GM12864 (cell line): ENCODE measurements around the gene TOX2.

Experiments used
- DNase-seq: peaks from one replicate; pipeline ENCODE4 v3.0.0-alpha.2; 2011; ENCODE audit warnings: low read depth
- H3K4me3 ChIP-seq: 2 replicates; pipeline ENCODE4 v1.5.1; 2011; ENCODE audit warnings: mild to moderate bottlenecking, low read depth, low read length, control low read depth
- TF ChIP-seq, protein P1 (sequence below): IDR thresholded peaks from 2 replicates; pipeline ENCODE4 v1.5.1; 2011; ENCODE audit warnings: low read depth, mild to moderate bottlenecking, moderate library complexity, low read length, control low read depth, inconsistent platforms; ENCODE audit errors: missing control alignments

TOX2 gene

DNA sequence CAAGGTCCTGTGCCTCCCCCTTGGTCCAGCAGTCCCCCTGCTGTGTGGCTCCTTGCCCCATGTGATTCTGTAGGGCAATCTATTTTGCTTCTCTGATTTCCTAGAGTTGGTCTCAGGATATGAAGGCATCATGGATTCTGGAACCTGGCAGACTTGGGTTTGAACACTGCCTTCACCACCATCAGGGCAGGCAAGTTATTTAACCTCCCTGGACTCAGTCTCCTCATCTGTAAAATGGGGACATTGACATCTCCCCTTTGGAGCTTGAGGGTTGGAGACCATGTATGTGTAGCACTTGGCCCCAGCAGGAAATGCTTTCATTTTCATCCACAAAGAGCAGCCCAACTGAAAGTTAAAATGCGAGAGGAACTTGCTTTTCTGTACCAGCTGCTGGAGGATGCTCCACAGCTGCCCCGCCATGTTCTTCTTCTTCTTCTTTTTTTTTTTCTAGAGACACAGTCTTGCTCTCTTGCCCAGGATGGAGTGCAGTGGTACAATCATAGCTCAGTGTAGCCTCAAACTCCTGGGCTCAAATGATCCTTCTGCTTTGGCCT lies 6.7 kb downstream of the TOX2 start:
- DNase-seq: peak; percentile 30
- TF ChIP-seq, protein P1, sequence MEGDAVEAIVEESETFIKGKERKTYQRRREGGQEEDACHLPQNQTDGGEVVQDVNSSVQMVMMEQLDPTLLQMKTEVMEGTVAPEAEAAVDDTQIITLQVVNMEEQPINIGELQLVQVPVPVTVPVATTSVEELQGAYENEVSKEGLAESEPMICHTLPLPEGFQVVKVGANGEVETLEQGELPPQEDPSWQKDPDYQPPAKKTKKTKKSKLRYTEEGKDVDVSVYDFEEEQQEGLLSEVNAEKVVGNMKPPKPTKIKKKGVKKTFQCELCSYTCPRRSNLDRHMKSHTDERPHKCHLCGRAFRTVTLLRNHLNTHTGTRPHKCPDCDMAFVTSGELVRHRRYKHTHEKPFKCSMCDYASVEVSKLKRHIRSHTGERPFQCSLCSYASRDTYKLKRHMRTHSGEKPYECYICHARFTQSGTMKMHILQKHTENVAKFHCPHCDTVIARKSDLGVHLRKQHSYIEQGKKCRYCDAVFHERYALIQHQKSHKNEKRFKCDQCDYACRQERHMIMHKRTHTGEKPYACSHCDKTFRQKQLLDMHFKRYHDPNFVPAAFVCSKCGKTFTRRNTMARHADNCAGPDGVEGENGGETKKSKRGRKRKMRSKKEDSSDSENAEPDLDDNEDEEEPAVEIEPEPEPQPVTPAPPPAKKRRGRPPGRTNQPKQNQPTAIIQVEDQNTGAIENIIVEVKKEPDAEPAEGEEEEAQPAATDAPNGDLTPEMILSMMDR: no peak
- H3K4me3 ChIP-seq: no peak overlapping the region

GRCh38 chr20:43922614-43923013 lies 8.0 kb downstream of the TOX2 start:
- TF ChIP-seq, protein P1: no peak
- DNase-seq: no peak
- H3K4me3 ChIP-seq: no peak overlapping the region

- TF ChIP-seq, protein P1: no peak
- no peak for DNase-seq
- H3K4me3 ChIP-seq: no peak overlapping the region
Observed at GRCh38 chr20:43923322-43923721, 8.7 kb downstream of the TOX2 start.

GRCh38 chr20:43923917-43924316 lies 9.3 kb downstream of the TOX2 start:
- TF ChIP-seq, protein P1: no peak
- H3K4me3 ChIP-seq: no peak overlapping the region
- no peak for DNase-seq

- no peak overlapping the region for H3K4me3 ChIP-seq
- TF ChIP-seq, protein P1: no peak
- peak; percentile 55 for DNase-seq
Observed at GRCh38 chr20:43925215-43925614, 10.6 kb downstream of the TOX2 start.

- TF ChIP-seq, protein P1: peak; percentile 6
- no peak for DNase-seq
- no peak overlapping the region for H3K4me3 ChIP-seq
Observed at GRCh38 chr20:43925801-43926200, 11.1 kb downstream of the TOX2 start.

DNA sequence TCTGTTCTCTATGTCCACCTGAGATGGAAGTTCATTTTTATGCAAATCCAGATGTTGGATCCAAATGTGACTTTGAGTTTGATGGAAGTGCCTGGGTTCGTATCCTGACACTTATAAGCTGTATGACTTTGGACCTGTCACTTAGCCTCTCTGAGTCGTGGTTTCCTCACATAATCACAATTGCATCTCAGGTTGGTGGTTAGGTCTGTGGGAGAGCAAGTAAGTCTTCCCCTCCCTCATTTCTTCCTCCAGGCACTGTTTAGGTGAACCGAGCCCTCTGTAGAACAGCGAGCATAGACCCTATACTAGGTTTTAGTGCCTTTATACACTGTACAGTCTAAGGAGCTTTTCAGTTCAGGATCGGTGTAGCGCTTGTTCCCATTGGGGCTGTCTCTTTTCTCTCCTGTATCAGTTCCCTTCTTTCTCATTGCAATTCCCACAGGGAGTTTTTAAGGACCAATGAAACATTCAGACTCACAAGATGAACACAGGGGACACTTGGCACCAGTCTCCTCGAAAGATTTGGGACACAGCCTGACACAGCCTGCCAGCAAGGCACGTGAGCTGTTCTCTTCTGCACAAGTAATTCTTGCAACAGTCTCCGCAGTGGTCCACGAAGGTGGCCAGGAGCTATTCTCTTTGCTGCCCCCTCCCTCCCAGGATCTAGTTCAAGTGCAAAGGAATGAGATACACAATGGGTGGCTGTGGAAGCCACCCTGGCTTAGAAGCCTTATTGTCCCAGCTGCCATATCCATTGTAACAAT lies 11.8 kb downstream of the TOX2 start:
- H3K4me3 ChIP-seq: no peak overlapping the region
- TF ChIP-seq, protein P1: no peak
- DNase-seq: no peak
